Bronchial epithelial cell (primary cell): ENCODE results near the gene CSRP1. TPM values are rescaled to one million over a fixed set of nuclear protein-coding genes. Genes with fewer than 3 reads are reported as not detected.
"Not testable (repeated sequence)": the region's sequence is repeated elsewhere in the genome, so short reads cannot be mapped to it uniquely, and the experiment has no call there.

Experiments used
- DNase-seq: peaks from one replicate; pipeline ENCODE4 v3.0.0-alpha.2; 2010; ENCODE audit warnings: low read depth
- FAIRE-seq: peaks from 2 replicates; lab custom pipeline; 2011; peaks lifted over from hg19 to GRCh38; lab: Jason Lieb, UNC
- H3K27me3 ChIP-seq: 2 replicates; pipeline ENCODE4 v1.5.1; 2011; ENCODE audit warnings: low read length; ENCODE audit not compliant: control insufficient read depth, insufficient read depth
- H3K36me3 ChIP-seq: 2 replicates; pipeline ENCODE4 v1.5.1; 2011; ENCODE audit warnings: low read length; ENCODE audit not compliant: control insufficient read depth, insufficient read depth
- H3K4me3 ChIP-seq: 2 replicates; pipeline ENCODE4 v1.5.1; 2011; ENCODE audit warnings: mild to moderate bottlenecking, low read depth, low read length, control low read depth
- total RNA-seq: library from RNA; depleted of rRNA; stranded (reverse); fragments of >200 nt; gene quantifications from 2 replicates; pipeline ENCODE4 v1.2.1, GENCODE V29; 2014
- TF ChIP-seq, protein P1 (sequence below): IDR thresholded peaks from 2 replicates; pipeline ENCODE4 v1.5.1; 2011; ENCODE audit warnings: mild to moderate bottlenecking, moderate library complexity, low read length, control low read depth, inconsistent platforms; ENCODE audit not compliant: insufficient read depth, severe bottlenecking

The CSRP1 gene
- total RNA-seq, 1 donor from 2014 or later: 257 TPM

DNA sequence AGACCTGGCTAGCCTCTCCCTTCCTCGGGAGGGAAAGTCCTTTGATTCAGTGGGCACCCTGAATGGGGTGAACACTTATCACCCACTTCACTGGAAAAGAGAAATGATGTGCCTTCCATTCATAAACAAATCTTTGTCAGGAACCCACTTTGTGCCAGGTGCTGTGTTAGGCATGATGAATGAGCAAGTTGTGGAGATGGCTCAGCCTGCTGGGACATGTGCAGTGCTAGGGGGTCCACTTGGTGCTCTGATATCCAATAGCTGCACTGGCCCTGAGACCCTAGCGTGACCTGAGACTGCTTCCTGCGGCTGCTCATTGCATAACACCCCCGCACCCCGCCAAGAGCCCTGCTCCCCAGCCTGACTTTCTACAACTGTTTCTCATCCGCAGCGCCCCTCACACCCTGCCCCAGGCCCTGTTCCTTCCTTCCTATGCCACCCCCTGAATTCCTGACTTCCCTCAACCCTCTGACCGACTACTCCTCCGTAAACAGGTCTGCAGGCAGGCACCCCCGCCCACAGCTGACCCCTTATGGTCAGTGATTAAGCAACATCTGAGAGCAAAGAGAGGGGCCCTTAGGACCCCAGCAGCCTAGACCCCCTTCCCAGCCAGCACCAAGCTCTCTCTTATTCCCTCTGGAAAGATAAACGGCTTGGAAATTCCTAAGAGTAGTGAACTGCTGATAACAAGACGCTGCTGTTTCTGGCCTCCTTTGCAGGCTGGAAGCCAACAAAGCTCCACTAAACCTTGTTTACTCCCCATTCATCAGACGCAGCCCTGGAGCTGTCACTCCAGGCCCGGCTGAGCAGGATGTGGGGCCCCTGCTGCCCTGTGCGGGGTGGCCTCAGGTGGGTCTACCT lies 12.9 kb downstream of the CSRP1 start:
- Histone ChIP-seq H3K4me3 (no peak overlapping the region), H3K27me3 (no peaks in the 10 kb centered on the region), H3K36me3 (peaks cover 18% of the 10 kb centered on the region)
- DNase-seq (no peak), FAIRE-seq (no peak)
- TF ChIP-seq, protein P1, sequence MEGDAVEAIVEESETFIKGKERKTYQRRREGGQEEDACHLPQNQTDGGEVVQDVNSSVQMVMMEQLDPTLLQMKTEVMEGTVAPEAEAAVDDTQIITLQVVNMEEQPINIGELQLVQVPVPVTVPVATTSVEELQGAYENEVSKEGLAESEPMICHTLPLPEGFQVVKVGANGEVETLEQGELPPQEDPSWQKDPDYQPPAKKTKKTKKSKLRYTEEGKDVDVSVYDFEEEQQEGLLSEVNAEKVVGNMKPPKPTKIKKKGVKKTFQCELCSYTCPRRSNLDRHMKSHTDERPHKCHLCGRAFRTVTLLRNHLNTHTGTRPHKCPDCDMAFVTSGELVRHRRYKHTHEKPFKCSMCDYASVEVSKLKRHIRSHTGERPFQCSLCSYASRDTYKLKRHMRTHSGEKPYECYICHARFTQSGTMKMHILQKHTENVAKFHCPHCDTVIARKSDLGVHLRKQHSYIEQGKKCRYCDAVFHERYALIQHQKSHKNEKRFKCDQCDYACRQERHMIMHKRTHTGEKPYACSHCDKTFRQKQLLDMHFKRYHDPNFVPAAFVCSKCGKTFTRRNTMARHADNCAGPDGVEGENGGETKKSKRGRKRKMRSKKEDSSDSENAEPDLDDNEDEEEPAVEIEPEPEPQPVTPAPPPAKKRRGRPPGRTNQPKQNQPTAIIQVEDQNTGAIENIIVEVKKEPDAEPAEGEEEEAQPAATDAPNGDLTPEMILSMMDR: no peak

DNA sequence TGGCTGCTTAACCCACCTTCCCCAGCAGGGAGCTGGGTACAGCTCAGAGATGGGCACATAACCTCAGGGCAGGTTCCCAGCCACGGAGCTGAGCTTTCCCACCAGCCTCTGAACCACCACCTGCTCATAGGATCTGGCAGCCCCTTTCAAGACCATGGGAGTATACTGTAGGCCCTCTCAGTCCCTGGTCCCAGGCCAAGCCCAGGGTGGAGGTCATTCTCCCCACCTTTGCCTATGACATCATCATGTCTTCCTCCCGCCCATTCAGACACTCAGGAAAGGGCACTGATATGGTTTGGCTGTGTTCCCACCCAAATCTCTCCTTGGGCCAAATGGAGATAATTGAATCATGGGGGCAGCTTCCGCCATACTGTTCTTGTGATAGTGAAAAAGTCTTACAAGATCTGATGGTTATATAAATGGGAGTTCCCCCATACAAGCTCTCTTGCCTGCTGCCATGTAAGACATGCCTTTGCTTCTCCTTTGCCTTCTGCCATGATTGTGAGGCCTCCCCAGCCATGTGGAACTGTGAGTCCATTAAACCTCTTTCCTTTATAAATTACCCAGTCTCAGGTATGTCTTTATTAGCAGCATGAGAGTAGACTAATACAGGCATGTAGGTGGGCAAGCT lies 13.8 kb downstream of the CSRP1 start:
- FAIRE-seq, H3K4me3 ChIP-seq, DNase-seq, H3K27me3 ChIP-seq: not testable (repeated sequence)
- peaks cover 22% of the 10 kb centered on the region for H3K36me3 ChIP-seq

DNA sequence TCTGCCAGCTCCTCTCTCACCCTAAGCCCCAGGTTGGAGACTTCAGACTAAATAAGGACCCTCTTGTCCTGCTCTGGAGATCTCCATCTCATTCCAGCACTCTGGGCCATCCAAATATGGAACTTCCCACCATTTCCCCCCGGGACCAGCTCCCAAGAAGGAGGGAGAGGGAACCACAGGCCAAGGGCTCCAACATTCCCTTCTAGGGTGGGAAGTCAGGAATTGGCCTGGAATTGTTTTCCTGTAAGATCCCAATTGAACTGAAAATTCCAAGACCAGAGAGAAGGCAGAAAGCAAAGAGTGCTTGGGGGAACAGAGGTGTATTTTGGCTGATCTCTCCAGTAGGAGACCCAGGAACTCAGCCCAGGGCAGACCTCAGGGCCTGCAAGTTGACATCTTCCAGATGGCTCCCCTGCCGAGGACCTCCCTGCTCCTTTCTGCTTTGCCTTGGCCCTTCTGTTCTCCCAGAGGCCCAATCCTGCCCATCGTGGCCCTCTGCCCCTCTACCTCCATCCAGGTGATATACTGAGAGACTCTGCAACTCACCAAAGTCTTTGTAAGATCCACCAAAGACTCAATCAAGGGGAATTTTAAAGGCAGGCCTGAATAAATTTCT lies 14.9 kb downstream of the CSRP1 start:
- peaks cover 21% of the 10 kb centered on the region for H3K36me3 ChIP-seq
- FAIRE-seq (no peak), DNase-seq (no peak)
- no peaks in the 10 kb centered on the region for H3K27me3 ChIP-seq
- no peak overlapping the region for H3K4me3 ChIP-seq
- TF ChIP-seq, protein P1: no peak

DNA sequence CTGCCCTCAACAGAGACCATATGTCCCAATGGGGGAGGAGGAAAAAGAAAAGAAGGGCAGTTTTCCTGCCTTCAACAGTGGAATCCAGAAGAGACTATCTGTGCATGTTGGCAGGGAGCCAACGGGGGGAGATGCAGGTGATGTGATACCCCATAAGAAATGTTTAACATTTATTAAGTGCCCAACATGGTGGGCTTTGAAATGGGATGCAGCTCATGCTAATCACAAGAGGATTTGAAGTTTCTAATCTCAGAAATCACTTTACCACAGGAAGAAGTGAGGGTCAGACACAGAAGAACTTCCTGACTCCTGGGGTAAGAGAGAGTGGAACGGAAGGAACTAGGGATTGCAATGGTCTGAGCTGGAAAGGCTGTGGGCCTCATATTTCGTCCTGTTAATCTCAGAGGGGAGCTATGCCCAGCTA lies 16.2 kb downstream of the CSRP1 start:
- Histone ChIP-seq H3K4me3 (no peak overlapping the region), H3K36me3 (peaks cover 26% of the 10 kb centered on the region), H3K27me3 (no peaks in the 10 kb centered on the region)
- FAIRE-seq (no peak), DNase-seq (no peak)
- TF ChIP-seq, protein P1: no peak

DNA sequence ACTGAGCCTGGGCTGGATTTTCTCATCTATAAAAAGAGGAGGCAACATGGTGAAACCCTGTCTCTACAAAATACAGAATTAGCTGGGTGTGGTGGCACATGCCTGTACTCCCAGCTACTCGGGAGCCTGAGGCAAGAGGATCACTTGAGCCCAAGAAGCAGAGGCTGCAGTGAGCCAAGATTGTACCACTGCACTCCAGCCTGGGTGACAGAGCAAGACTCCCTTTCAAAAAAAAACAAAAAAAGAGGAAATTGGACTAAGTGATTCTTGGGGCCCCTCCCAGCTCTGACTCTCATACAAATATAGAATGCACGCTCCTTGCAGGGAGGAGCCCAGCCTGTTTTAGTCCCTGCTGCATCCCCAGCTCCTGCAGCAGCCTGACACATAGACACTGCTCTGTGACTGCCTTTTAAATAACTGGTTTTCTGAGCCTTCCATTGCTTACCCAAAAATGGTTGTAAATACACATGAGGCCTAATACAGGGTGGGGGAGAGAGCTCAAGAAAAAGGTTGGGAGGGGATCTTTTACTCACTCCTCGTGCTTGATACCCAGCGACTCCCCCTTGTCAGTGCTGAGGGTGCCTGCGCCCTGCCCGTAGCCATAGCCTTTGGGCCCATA lies 17.2 kb downstream of the CSRP1 start:
- peaks cover 32% of the 10 kb centered on the region for H3K36me3 ChIP-seq

More for the DNA sequence above, 17.2 kb downstream of the CSRP1 start:
- Histone ChIP-seq H3K4me3 (no peak overlapping the region), H3K27me3 (no peaks in the 10 kb centered on the region)
- no peak for DNase-seq
- TF ChIP-seq, protein P1: no peak
- FAIRE-seq: no peak
